GM12878 (cell line): ENCODE data around the gene ZNF530.

Source experiments
- CTCF ChIP-seq, 3 experiments: IDR thresholded peaks in 2 of 3; conservative IDR thresholded peaks in 1 of 3; 2 replicates each; pipeline ENCODE4 v1.5.1; 2011; ENCODE audit warnings: low read depth in 3 of 3, low read length in 3 of 3, mild to moderate bottlenecking in 3 of 3, control low read depth in 2 of 3, moderate library complexity in 2 of 3, inconsistent platforms in 1 of 3, mixed read lengths in 1 of 3; ENCODE audit not compliant: control insufficient read depth in 2 of 3, insufficient read depth in 1 of 3; ENCODE audit errors: extremely low read depth in 1 of 3
- ESRRA ChIP-seq: IDR thresholded peaks from 2 replicates; pipeline ENCODE4 v1.6.1; 2012; ENCODE audit warnings: mild to moderate bottlenecking, low read length, improper control_type of control experiment
- MTA3 ChIP-seq: IDR thresholded peaks from 2 replicates; pipeline ENCODE4 v1.6.1; 2012; ENCODE audit warnings: low read length, inconsistent platforms, borderline replicate concordance
- NRF1 ChIP-seq: conservative IDR thresholded peaks from 2 replicates; pipeline ENCODE4 v1.6.1; 2011; ENCODE audit warnings: mild to moderate bottlenecking, low read depth, low read length, improper control_type of control experiment
- RAD21 ChIP-seq: IDR thresholded peaks from 2 replicates; pipeline ENCODE4 v1.6.1; 2011; ENCODE audit warnings: mild to moderate bottlenecking, low read depth, low read length, moderate library complexity; ENCODE audit not compliant: insufficient read depth
- SIN3A ChIP-seq: IDR thresholded peaks from 2 replicates; pipeline ENCODE4 v1.6.1; 2012; ENCODE audit warnings: low read depth, low read length, improper control_type of control experiment

GRCh38 chr19:57599761-57600383, at the start of gene ZNF530:
- peak; percentile 94 for TF ChIP-seq SIN3A
- TF ChIP-seq MTA3: no peak
- no peak for TF ChIP-seq CTCF (IDR thresholded peaks at IDR 0.05 in 2 of 3, conservative IDR thresholded peaks at IDR 0.05 in 1 of 3; ENCODE audit: control insufficient read depth in 2 of 3, extremely low read depth in 1 of 3, insufficient read depth in 1 of 3, low read depth in 3 of 3, low read length in 3 of 3)
- TF ChIP-seq RAD21: no peak
- TF ChIP-seq NRF1: no peak
- TF ChIP-seq ESRRA: no peak
